ENCODE measurements around the gene FLNA. TPM values are rescaled to one million over a fixed set of nuclear protein-coding genes. Genes with fewer than 3 reads are reported as not detected.
A peak's percentile ranks its signal among the peaks of the same experiment; 100 is the strongest.

The FLNA gene
- total and polyA plus RNA-seq, 4 experiments from 2014 or later: 87.4 to 871 (median 761) TPM

DNA sequence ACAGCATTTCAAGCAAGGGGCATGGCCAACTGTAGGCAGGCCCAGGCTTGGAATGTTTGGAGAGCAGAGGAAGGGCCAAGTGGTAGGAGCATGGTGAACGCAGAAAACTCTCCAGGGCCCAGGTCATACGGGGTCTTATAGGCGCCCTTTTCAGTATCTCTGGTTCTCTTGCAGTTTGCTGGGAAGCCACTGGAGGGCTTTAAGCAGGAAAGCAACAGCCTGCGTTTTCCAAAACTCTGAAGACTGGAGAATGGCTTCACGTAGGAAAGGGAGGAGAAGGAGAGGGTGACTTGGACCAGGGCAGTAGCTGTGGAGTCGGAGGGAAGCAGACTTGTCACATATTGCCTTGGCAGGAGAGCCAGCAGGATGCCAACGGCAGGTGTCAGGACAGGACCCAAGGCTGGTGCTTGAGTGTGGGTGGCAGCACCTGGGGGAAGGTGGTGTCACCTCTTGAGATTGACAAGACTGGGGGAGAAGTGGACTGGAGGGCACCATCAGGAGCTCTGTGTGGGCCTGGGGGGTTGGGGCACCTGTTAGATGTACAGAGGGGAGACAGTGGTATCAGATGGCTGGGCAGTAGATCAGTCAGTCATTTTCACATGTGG, 56.9 kb downstream of the FLNA start:
- Mint-ChIP-seq H3K36me3 (no peaks in the 10 kb centered on the region), H3K4me1 (peaks cover 21 to 41% (median 31%) of the 10 kb centered on the region in 4 donors), H3K27ac (peak overlapping the region in 6 of 7 donors; percentile 15 to 87 (median 61)), H3K9me3 (peaks cover 0 to 4% (median 0%) of the 10 kb centered on the region in 8 donors), H3K27me3 (no peaks in the 10 kb centered on the region), H3K4me3 (peak overlapping the region in 5 of 8 donors; percentile 39 to 66 (median 58))
- DNase-seq: no peak
- intact Hi-C loops (cut with micrococcal nuclease): no loop called here
- Histone ChIP-seq H3K4me3 (ENCODE audit: low read length in 2 of 2) (no peak overlapping the region), H3K9me3 (ENCODE audit: control insufficient read depth in 1 of 2, low read length in 2 of 2) (no peaks in the 10 kb centered on the region), H3K4me1 (ENCODE audit: insufficient read depth, low read length) (peaks cover 32% of the 10 kb centered on the region), H3K27me3 (ENCODE audit: insufficient read depth, low read length) (no peaks in the 10 kb centered on the region), H3K36me3 (ENCODE audit: insufficient read depth, low read length) (no peaks in the 10 kb centered on the region), H3K27ac (ENCODE audit: low read depth, low read length) (no peak overlapping the region)
- ChIA-PET POLR2A (ENCODE audit: partially characterized antibody) (interaction anchor here (1.1 to 3.1 kb wide), 3 partner anchors 9 to 182 kb away, joined by 4 to 16 read pairs (median 5); partner anchors contain the start of gene RPL10), CTCF (ENCODE audit: partially characterized antibody) (interaction anchor here (0.8 to 3.1 kb wide), 9 partner anchors 9 to 218 kb away, joined by 3 to 15 read pairs (median 6); no protein-coding TSS in a partner anchor)

DNA sequence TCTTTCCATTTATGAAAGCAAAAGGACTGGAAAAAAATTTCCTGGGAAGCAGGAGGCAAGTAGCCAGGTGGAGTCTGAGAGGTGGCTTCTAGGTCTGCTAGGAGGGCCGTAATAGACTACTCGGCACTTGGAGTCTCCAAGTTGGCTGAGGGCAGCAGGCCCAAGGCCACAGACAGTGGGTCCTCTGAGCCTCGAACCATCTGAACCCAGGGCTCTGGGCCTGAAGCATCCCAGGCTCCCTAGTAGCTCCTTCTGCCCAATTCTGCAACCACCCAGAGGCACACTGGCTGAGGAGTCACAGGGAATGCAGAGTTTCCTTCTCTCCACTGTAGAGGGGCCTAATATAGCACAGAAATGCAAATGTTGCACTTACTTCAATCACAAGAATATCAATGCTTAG, 59.0 kb downstream of the FLNA start:
- Histone ChIP-seq H3K4me1 (ENCODE audit: insufficient read depth, low read length) (peaks cover 34% of the 10 kb centered on the region), H3K36me3 (ENCODE audit: insufficient read depth, low read length) (no peaks in the 10 kb centered on the region), H3K27me3 (ENCODE audit: insufficient read depth, low read length) (no peaks in the 10 kb centered on the region), H3K27ac (ENCODE audit: low read depth, low read length) (no peak overlapping the region), H3K4me3 (ENCODE audit: low read length in 2 of 2) (no peak overlapping the region), H3K9me3 (ENCODE audit: control insufficient read depth in 1 of 2, low read length in 2 of 2) (no peaks in the 10 kb centered on the region)
- Mint-ChIP-seq H3K36me3 (no peaks in the 10 kb centered on the region), H3K27ac (no peak overlapping the region), H3K27me3 (no peaks in the 10 kb centered on the region), H3K4me1 (peaks cover 16 to 33% (median 23%) of the 10 kb centered on the region in 4 donors), H3K9me3 (peaks cover 0 to 4% (median 0%) of the 10 kb centered on the region in 8 donors), H3K4me3 (no peak overlapping the region)
- ChIA-PET CTCF (ENCODE audit: partially characterized antibody) (interaction anchor here (0.8 kb wide), 1 partner anchor 11 kb away, joined by 3 read pairs; no protein-coding TSS in a partner anchor), POLR2A (ENCODE audit: partially characterized antibody) (interaction anchor here (3.1 kb wide), 1 partner anchor 11 kb away, joined by 16 read pairs; no protein-coding TSS in a partner anchor)
- intact Hi-C loops (cut with micrococcal nuclease): no loop called here
- no peak for DNase-seq

DNA sequence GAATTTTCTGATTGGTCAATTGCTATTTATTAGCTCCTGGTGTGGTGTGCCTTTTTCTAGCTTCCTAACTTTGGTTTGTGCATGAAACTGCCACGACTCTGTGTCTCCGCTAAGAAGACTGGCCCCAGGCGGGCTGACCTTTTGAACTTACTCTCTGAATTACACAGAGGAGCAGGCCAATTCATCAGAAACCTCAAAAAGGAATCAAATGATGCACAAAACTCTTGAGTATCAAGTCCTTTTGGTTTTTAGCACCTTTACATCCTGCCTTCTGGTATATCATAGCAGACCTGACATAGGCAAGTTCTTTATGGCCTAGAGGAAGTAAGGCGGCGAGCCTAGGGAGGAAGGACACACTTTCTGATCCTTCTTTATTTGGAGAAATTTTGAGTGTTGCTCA, 61.3 kb downstream of the FLNA start:
- Mint-ChIP-seq H3K27ac (peak overlapping the region; percentile 74 to 93 (median 86)), H3K4me3 (peak overlapping the region in 4 of 8 donors; percentile 34 to 68 (median 42)), H3K36me3 (no peaks in the 10 kb centered on the region), H3K9me3 (peaks cover 0 to 2% (median 0%) of the 10 kb centered on the region in 8 donors), H3K4me1 (peaks cover 25 to 38% (median 28%) of the 10 kb centered on the region in 4 donors), H3K27me3 (no peaks in the 10 kb centered on the region)
- Histone ChIP-seq H3K36me3 (ENCODE audit: insufficient read depth, low read length) (no peaks in the 10 kb centered on the region), H3K4me3 (ENCODE audit: low read length in 2 of 2) (no peak overlapping the region), H3K9me3 (ENCODE audit: control insufficient read depth in 1 of 2, low read length in 2 of 2) (no peaks in the 10 kb centered on the region), H3K27me3 (ENCODE audit: insufficient read depth, low read length) (no peaks in the 10 kb centered on the region), H3K27ac (ENCODE audit: low read depth, low read length) (no peak overlapping the region), H3K4me1 (ENCODE audit: insufficient read depth, low read length) (peaks cover 49% of the 10 kb centered on the region)
- ChIA-PET CTCF (ENCODE audit: partially characterized antibody) (interaction anchor here (2.0 kb wide), 1 partner anchor 14 kb away, joined by 5 read pairs; no protein-coding TSS in a partner anchor), POLR2A (ENCODE audit: partially characterized antibody) (interaction anchor here (2.1 kb wide), 1 partner anchor 14 kb away, joined by 6 read pairs; no protein-coding TSS in a partner anchor)
- intact Hi-C loops (cut with micrococcal nuclease): no loop called here
- peak in 2 of 5 donors; percentile 25 to 37 for DNase-seq

DNA sequence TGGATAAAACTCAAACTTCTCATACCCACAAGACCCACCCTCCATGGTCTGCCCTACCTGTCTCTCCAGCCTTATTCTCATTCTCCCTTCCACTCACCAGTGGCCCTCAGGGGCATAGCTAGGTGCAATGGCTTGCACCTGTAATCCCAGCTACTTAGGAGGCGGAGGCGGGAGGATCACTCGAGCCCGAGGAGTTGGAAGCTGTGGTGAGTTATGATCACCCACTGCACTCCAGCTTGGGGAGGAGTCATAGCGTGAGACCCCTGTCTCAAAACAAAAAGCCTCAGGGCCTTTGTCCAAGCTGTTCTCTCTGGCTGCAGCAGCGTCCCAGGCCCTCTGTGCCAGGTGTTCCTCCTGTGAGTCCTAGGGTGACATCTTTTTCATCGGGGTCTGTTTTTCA, 62.3 kb downstream of the FLNA start:
- Mint-ChIP-seq H3K27ac (peak overlapping the region in 3 of 7 donors; percentile 22 to 62 (median 43)), H3K4me1 (peaks cover 26 to 37% (median 31%) of the 10 kb centered on the region in 4 donors), H3K27me3 (no peaks in the 10 kb centered on the region), H3K36me3 (no peaks in the 10 kb centered on the region), H3K4me3 (no peak overlapping the region), H3K9me3 (peaks cover 0 to under 1% (median 0%) of the 10 kb centered on the region in 8 donors)
- DNase-seq: no peak
- no peaks in the 10 kb centered on the region for H3K27me3 ChIP-seq (ENCODE audit: insufficient read depth, low read length)
- H3K36me3 ChIP-seq (ENCODE audit: insufficient read depth, low read length): no peaks in the 10 kb centered on the region
- H3K9me3 ChIP-seq (ENCODE audit: control insufficient read depth in 1 of 2, low read length in 2 of 2): no peaks in the 10 kb centered on the region
- POLR2A ChIA-PET (ENCODE audit: partially characterized antibody): interaction anchor here (2.1 kb wide), 1 partner anchor 15 kb away, joined by 6 read pairs; no protein-coding TSS in a partner anchor
- H3K4me1 ChIP-seq (ENCODE audit: insufficient read depth, low read length): peaks cover 52% of the 10 kb centered on the region
- CTCF ChIA-PET (ENCODE audit: partially characterized antibody): interaction anchor here (1.1 to 2.0 kb wide), 2 partner anchors 15 to 175 kb away, joined by 3 to 5 read pairs; no protein-coding TSS in a partner anchor
- H3K27ac ChIP-seq (ENCODE audit: low read depth, low read length): no peak overlapping the region
- intact Hi-C loops (cut with micrococcal nuclease): no loop called here
- H3K4me3 ChIP-seq (ENCODE audit: low read length in 2 of 2): no peak overlapping the region

DNA sequence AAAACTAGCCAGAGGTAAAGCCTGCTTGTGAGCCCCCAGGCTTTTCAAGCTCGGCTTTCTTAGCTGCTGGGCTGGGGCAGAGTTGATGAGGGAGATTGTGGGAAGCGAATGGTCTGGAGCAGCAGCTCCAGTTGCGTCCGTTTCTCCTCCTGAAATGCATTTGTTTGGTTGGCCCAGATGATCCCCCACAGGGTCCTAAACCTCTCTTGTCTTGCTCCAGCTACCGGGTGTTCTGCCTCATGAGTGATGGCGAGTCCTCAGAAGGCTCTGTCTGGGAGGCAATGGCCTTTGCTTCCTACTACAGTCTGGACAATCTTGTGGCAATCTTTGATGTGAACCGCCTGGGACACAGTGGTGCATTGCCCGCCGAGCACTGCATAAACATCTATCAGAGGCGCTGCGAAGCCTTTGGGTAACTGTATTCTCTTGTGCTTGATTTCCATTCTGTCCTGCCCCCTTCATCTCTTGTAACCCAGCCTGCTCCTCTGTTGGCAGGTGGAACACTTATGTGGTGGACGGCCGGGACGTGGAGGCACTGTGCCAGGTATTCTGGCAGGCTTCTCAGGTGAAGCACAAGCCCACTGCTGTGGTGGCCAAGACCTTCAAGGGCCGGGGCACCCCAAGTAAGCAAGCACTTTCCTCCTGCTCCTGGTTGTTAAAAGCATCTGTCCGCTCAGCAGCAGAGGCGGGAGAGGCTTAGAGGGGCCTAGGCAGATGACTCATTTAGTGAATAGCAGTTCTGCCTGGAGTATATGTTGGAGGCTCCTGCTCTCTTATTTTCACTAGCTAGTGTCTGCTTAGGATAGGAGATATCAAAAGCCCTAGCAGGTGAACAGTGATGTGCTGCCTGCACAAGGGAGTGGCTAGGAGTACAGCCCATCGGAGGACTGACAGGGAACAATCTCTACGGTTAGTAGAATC, 63.6 kb downstream of the FLNA start:
- H3K27ac Mint-ChIP-seq: peak overlapping the region in 4 of 7 donors; percentile 32 to 76 (median 50)

DNA sequence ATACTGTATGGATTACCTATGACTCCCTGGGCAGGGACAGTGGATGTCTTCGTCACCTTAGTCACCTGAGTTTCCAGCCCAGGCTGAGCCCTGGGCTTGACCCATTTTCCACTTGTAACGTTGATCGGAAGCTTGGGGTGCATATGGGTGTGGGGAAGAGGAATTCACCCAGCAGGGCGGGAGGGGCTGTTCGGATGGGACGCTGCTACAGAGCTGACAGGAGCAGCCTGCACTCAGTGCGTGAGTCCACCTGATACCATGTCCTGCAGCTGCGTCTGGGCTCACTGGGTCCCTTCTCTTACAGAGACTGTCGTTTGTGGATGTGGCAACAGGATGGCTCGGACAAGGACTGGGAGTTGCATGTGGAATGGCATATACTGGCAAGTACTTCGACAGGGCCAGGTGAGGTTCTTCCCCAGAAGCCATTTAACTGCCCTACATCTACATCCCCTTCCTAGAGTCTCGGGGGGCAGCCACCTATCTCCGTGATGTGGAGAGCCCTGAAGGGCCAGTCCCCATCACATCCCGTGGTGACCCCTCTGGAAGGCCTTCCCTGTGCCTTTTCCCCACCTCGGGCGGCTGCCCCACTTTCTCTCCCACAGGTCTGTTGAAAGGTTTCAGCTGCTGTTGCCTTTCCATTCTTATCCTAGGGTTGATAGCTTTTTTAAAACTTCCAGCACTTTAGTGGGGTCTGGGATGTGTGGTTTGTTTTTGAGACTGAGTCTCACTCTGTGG, 65.2 kb downstream of the FLNA start:
- Mint-ChIP-seq H3K4me1 (peaks cover 28 to 35% (median 29%) of the 10 kb centered on the region in 4 donors), H3K36me3 (no peaks in the 10 kb centered on the region), H3K4me3 (peak overlapping the region in 2 of 8 donors; percentile 1 to 30), H3K27me3 (no peaks in the 10 kb centered on the region), H3K9me3 (no peaks in the 10 kb centered on the region), H3K27ac (peak overlapping the region in 4 of 7 donors; percentile 10 to 75 (median 50))
- Histone ChIP-seq H3K4me1 (ENCODE audit: insufficient read depth, low read length) (peaks cover 52% of the 10 kb centered on the region), H3K36me3 (ENCODE audit: insufficient read depth, low read length) (no peaks in the 10 kb centered on the region), H3K27me3 (ENCODE audit: insufficient read depth, low read length) (no peaks in the 10 kb centered on the region), H3K4me3 (ENCODE audit: low read length in 2 of 2) (no peak overlapping the region), H3K9me3 (ENCODE audit: control insufficient read depth in 1 of 2, low read length in 2 of 2) (no peaks in the 10 kb centered on the region), H3K27ac (ENCODE audit: low read depth, low read length) (no peak overlapping the region)
- no peak for DNase-seq
- POLR2A ChIA-PET (ENCODE audit: partially characterized antibody): interaction anchor here (1.1 to 1.8 kb wide), 7 partner anchors 18 to 232 kb away, joined by 3 to 12 read pairs (median 5); no protein-coding TSS in a partner anchor
- intact Hi-C loops (cut with micrococcal nuclease): no loop called here
- CTCF ChIA-PET (ENCODE audit: partially characterized antibody): interaction anchor here (1.2 to 5.0 kb wide), 9 partner anchors 9 to 295 kb away, joined by 3 to 43 read pairs (median 6); no protein-coding TSS in a partner anchor

More for the DNA sequence above, 63.6 kb downstream of the FLNA start:
- Mint-ChIP-seq H3K36me3 (no peaks in the 10 kb centered on the region), H3K9me3 (no peaks in the 10 kb centered on the region), H3K27me3 (no peaks in the 10 kb centered on the region), H3K4me1 (peaks cover 26 to 35% (median 29%) of the 10 kb centered on the region in 4 donors), H3K4me3 (no peak overlapping the region)
- H3K36me3 ChIP-seq (ENCODE audit: insufficient read depth, low read length): no peaks in the 10 kb centered on the region
- no peaks in the 10 kb centered on the region for H3K9me3 ChIP-seq (ENCODE audit: control insufficient read depth in 1 of 2, low read length in 2 of 2)
- H3K4me1 ChIP-seq (ENCODE audit: insufficient read depth, low read length): peaks cover 52% of the 10 kb centered on the region
- ChIA-PET POLR2A (ENCODE audit: partially characterized antibody) (interaction anchor here (1.5 kb wide), 1 partner anchor 16 kb away, joined by 4 read pairs; no protein-coding TSS in a partner anchor), CTCF (ENCODE audit: partially characterized antibody) (interaction anchor here (1.1 to 5.0 kb wide), 2 partner anchors 174 to 175 kb away, joined by 3 to 43 read pairs; no protein-coding TSS in a partner anchor)
- H3K27me3 ChIP-seq (ENCODE audit: insufficient read depth, low read length): no peaks in the 10 kb centered on the region
- no peak for DNase-seq
- H3K4me3 ChIP-seq (ENCODE audit: low read length in 2 of 2): no peak overlapping the region
- no peak overlapping the region for H3K27ac ChIP-seq (ENCODE audit: low read depth, low read length)
- intact Hi-C loops (cut with micrococcal nuclease): no loop called here

Data from CD4-positive, alpha-beta memory T cell (primary cell).